ENCODE measurements around the gene METTL8. TPM values are rescaled to one million over a fixed set of nuclear protein-coding genes. Genes with fewer than 3 reads are reported as not detected.

METTL8 gene
- total RNA-seq, 1 experiment from 2014 or later, result 55.1 TPM

GRCh38 chr2:171434013-171434989 is 511 bp upstream of the METTL8 start, which contains the start of gene DCAF17:
Gene DCAF17 (plus strand): TSS chr2:171434226. CDS start chr2:171434578, 352 bp downstream.
- POLR2A ChIA-PET, result interaction anchor here (0.6 to 6.2 kb wide), 25 partner anchors 8 to 1880 kb away, joined by 3 to 108 read pairs (median 5); partner anchors contain the start of genes CYBRD1, DYNC1I2, GORASP2 and HAT1
- CTCF ChIA-PET, result interaction anchor here (0.7 to 1.2 kb wide), 3 partner anchors 18 to 506 kb away, joined by 3 to 5 read pairs (median 4); no protein-coding TSS in a partner anchor
- Mint-ChIP-seq H3K27ac (ENCODE audit: low read depth, unreplicated experiment) (peak within 1 kb of the TSS; percentile 93), H3K27me3 (ENCODE audit: insufficient read depth, unreplicated experiment) (no peaks in the 10 kb centered on the region), H3K4me1 (ENCODE audit: insufficient read depth, unreplicated experiment) (peaks cover 17% of the 10 kb centered on the region), H3K9me3 (ENCODE audit: unreplicated experiment) (no peaks in the 10 kb centered on the region), H3K4me3 (ENCODE audit: unreplicated experiment) (peak within 1 kb of the TSS; percentile 98), H3K36me3 (ENCODE audit: insufficient read depth, unreplicated experiment) (peaks cover 40% of the 10 kb centered on the region)
- intact Hi-C loops (cut with micrococcal nuclease), result loop anchor here (2.0 to 5.0 kb wide), 2 partner anchors 272 to 506 kb away; partner anchors contain the start of genes GORASP2 and TLK1
- TF ChIP-seq CTCF (IDR thresholded peaks at IDR 0.05; ENCODE audit: unreplicated experiment), result peak; percentile 3
- peak; percentile 97 for DNase-seq (ENCODE audit: unreplicated experiment)
- BruUV-seq (replicated peaks), result no TSS peak

- POLR2A ChIA-PET, result interaction anchor here (0.5 to 6.2 kb wide), 30 partner anchors 11 to 1558 kb away, joined by 3 to 108 read pairs (median 4); partner anchors contain the start of genes CYBRD1, DYNC1I2, GORASP2 and TLK1
- no peaks in the 10 kb centered on the region for H3K9me3 Mint-ChIP-seq (ENCODE audit: unreplicated experiment)
- no peaks in the 10 kb centered on the region for H3K27me3 Mint-ChIP-seq (ENCODE audit: insufficient read depth, unreplicated experiment)
- peak; percentile 83 for DNase-seq (ENCODE audit: unreplicated experiment)
- H3K27ac Mint-ChIP-seq (ENCODE audit: low read depth, unreplicated experiment), result peak overlapping the region; percentile 93
- CTCF ChIA-PET, result interaction anchor here (0.6 to 6.1 kb wide), 6 partner anchors 17 to 272 kb away, joined by 3 to 43 read pairs (median 4); no protein-coding TSS in a partner anchor
- peaks cover 17% of the 10 kb centered on the region for H3K4me1 Mint-ChIP-seq (ENCODE audit: insufficient read depth, unreplicated experiment)
- TF ChIP-seq CTCF (IDR thresholded peaks at IDR 0.05; ENCODE audit: unreplicated experiment), result no peak
- TSS peak; percentile 71 for BruUV-seq (replicated peaks)
- H3K4me3 Mint-ChIP-seq (ENCODE audit: unreplicated experiment), result peak overlapping the region; percentile 98
- peaks cover 29% of the 10 kb centered on the region for H3K36me3 Mint-ChIP-seq (ENCODE audit: insufficient read depth, unreplicated experiment)
- intact Hi-C loops (cut with micrococcal nuclease), result loop anchor here (2.0 to 5.0 kb wide), 2 partner anchors 271 to 460 kb away; partner anchors contain the start of gene TLK1
Measured at GRCh38 chr2:171432969-171433762, 624 bp downstream of the METTL8 start.

GRCh38 chr2:171432206-171432968 is 1.4 kb downstream of the METTL8 start:
- H3K4me1 Mint-ChIP-seq (ENCODE audit: insufficient read depth, unreplicated experiment), result peaks cover 17% of the 10 kb centered on the region
- CTCF ChIA-PET, result interaction anchor here (0.6 to 6.1 kb wide), 5 partner anchors 16 to 503 kb away, joined by 3 to 43 read pairs (median 3); partner anchors contain the start of gene GORASP2

More at GRCh38 chr2:171432206-171432968, 1.4 kb downstream of the METTL8 start:
- no peak for TF ChIP-seq CTCF (IDR thresholded peaks at IDR 0.05; ENCODE audit: unreplicated experiment)
- H3K9me3 Mint-ChIP-seq (ENCODE audit: unreplicated experiment), result no peaks in the 10 kb centered on the region
- no TSS peak for BruUV-seq (replicated peaks)
- no peaks in the 10 kb centered on the region for H3K27me3 Mint-ChIP-seq (ENCODE audit: insufficient read depth, unreplicated experiment)
- peak overlapping the region; percentile 98 for H3K4me3 Mint-ChIP-seq (ENCODE audit: unreplicated experiment)
- intact Hi-C loops (cut with micrococcal nuclease), result loop anchor here (2.0 to 5.0 kb wide), 2 partner anchors 270 to 460 kb away; partner anchors contain the start of gene TLK1
- POLR2A ChIA-PET, result interaction anchor here (0.5 to 6.2 kb wide), 23 partner anchors 11 to 1559 kb away, joined by 3 to 108 read pairs (median 4); partner anchors contain the start of genes CYBRD1, GORASP2 and TLK1
- no peak for DNase-seq (ENCODE audit: unreplicated experiment)
- H3K36me3 Mint-ChIP-seq (ENCODE audit: insufficient read depth, unreplicated experiment), result peaks cover 21% of the 10 kb centered on the region
- peak overlapping the region; percentile 93 for H3K27ac Mint-ChIP-seq (ENCODE audit: low read depth, unreplicated experiment)

All from MCF 10A (cell line).